ENCODE results near the gene TBXA2R. TPM values are rescaled to one million over a fixed set of nuclear protein-coding genes. Genes with fewer than 3 reads are reported as not detected.
A peak's percentile ranks its signal among the peaks of the same experiment; 100 is the strongest.

Gene TBXA2R
- total RNA-seq, 1 donor = 1.4 TPM

GRCh38 chr19:3573858-3574637, 32.6 kb downstream of the TBXA2R start:
- Histone ChIP-seq H4K20me1 (ENCODE audit: insufficient read depth, low read length) (no peaks in the 10 kb centered on the region), H3K27me3 (ENCODE audit: insufficient read depth, low read length) (no peaks in the 10 kb centered on the region), H3K4me3 (ENCODE audit: insufficient read depth, low read length) (peak overlapping the region; percentile 90), H3K79me2 (ENCODE audit: insufficient read depth, low read length) (peaks cover 5% of the 10 kb centered on the region), H3K4me2 (ENCODE audit: insufficient read depth, low read length) (peak overlapping the region; percentile 86), H3K27ac (ENCODE audit: low read depth, low read length) (no peak overlapping the region), H2AFZ (ENCODE audit: low read length) (no peak overlapping the region), H3K4me1 (ENCODE audit: insufficient read depth, low read length) (peaks cover 7% of the 10 kb centered on the region), H3K9me3 (ENCODE audit: low read depth, low read length) (no peaks in the 10 kb centered on the region), H3K36me3 (ENCODE audit: insufficient read depth, low read length) (peaks cover 11% of the 10 kb centered on the region)
- peak; percentile 99 for DNase-seq (ENCODE audit: insufficient read length, low spot score, missing footprints)
- TF ChIP-seq CTCF (IDR thresholded peaks at IDR 0.05; ENCODE audit: extremely low read depth, low read depth, low read length) = no peak

- TF ChIP-seq CTCF (IDR thresholded peaks at IDR 0.05; ENCODE audit: extremely low read depth, low read depth, low read length) = no peak
- Histone ChIP-seq H3K4me1 (ENCODE audit: insufficient read depth, low read length) (peaks cover 7% of the 10 kb centered on the region), H3K36me3 (ENCODE audit: insufficient read depth, low read length) (peaks cover 11% of the 10 kb centered on the region), H4K20me1 (ENCODE audit: insufficient read depth, low read length) (no peaks in the 10 kb centered on the region), H3K79me2 (ENCODE audit: insufficient read depth, low read length) (peaks cover 5% of the 10 kb centered on the region), H2AFZ (ENCODE audit: low read length) (peak overlapping the region; percentile 35), H3K27me3 (ENCODE audit: insufficient read depth, low read length) (no peaks in the 10 kb centered on the region), H3K4me2 (ENCODE audit: insufficient read depth, low read length) (peak overlapping the region; percentile 86), H3K9me3 (ENCODE audit: low read depth, low read length) (no peaks in the 10 kb centered on the region), H3K4me3 (ENCODE audit: insufficient read depth, low read length) (peak overlapping the region; percentile 90), H3K27ac (ENCODE audit: low read depth, low read length) (peak overlapping the region; percentile 41)
- peak; percentile 81 for DNase-seq (ENCODE audit: insufficient read length, low spot score, missing footprints)
Observed at GRCh38 chr19:3573162-3573857, 33.4 kb downstream of the TBXA2R start.

GRCh38 chr19:3572855-3573161, 33.9 kb downstream of the TBXA2R start, which contains the start of gene HMG20B:
Gene HMG20B, plus strand, starts transcription at chr19:3572944. Its CDS starts 366 bp downstream, at chr19:3573310.
- H3K36me3 ChIP-seq (ENCODE audit: insufficient read depth, low read length) = peaks cover 11% of the 10 kb centered on the region
- no peaks in the 10 kb centered on the region for H3K27me3 ChIP-seq (ENCODE audit: insufficient read depth, low read length)
- no peaks in the 10 kb centered on the region for H3K9me3 ChIP-seq (ENCODE audit: low read depth, low read length)
- H3K4me2 ChIP-seq (ENCODE audit: insufficient read depth, low read length) = peak within 1 kb of the TSS; percentile 94
- H3K4me1 ChIP-seq (ENCODE audit: insufficient read depth, low read length) = peaks cover 7% of the 10 kb centered on the region
- H4K20me1 ChIP-seq (ENCODE audit: insufficient read depth, low read length) = no peaks in the 10 kb centered on the region
- no peak for TF ChIP-seq CTCF (IDR thresholded peaks at IDR 0.05; ENCODE audit: extremely low read depth, low read depth, low read length)
- H3K27ac ChIP-seq (ENCODE audit: low read depth, low read length) = peak within 1 kb of the TSS; percentile 78
- H2AFZ ChIP-seq (ENCODE audit: low read length) = peak within 1 kb of the TSS; percentile 100
- no peak for DNase-seq (ENCODE audit: insufficient read length, low spot score, missing footprints)
- H3K4me3 ChIP-seq (ENCODE audit: insufficient read depth, low read length) = peak within 1 kb of the TSS; percentile 90
- H3K79me2 ChIP-seq (ENCODE audit: insufficient read depth, low read length) = peaks cover 5% of the 10 kb centered on the region
